Motor neuron (in vitro differentiated cells): ENCODE results near the gene PCDHA9. TPM values are rescaled to one million over a fixed set of nuclear protein-coding genes. Genes with fewer than 3 reads are reported as not detected.
A peak's percentile ranks its signal among the peaks of the same experiment; 100 is the strongest.
"Not testable (repeated sequence)": the region's sequence is repeated elsewhere in the genome, so short reads cannot be mapped to it uniquely, and the experiment has no call there.

ENCODE experiments used
- ATAC-seq, 8 experiments: fragments of 200-7000 bp; cut with Tn5 transposase; replicated peaks in 6 of 8; 2 replicates each; pipeline ENCODE4 v1.8.0; 2021; ENCODE audit warnings: mild to moderate bottlenecking in 8 of 8, moderate library complexity in 8 of 8
- H3K27ac ChIP-seq, 2 donors: fragments of 250-450 bp; sonication (Bioruptor Pico); 2 replicates each; pipeline ENCODE4 v1.9.0; 2021; ENCODE audit warnings: antibody characterized with exemption in 2 of 2, mild to moderate bottlenecking in 2 of 2, moderate library complexity in 1 of 2
- H3K4me1 ChIP-seq, 2 donors: fragments of 250-450 bp; sonication (Bioruptor Pico); replicated peaks in 1 of 2; 2 replicates each; pipeline ENCODE4 v1.6.1; 2021; ENCODE audit warnings: antibody characterized with exemption in 2 of 2, mild to moderate bottlenecking in 2 of 2, moderate library complexity in 1 of 2
- H3K4me3 ChIP-seq, 5 donors: fragments of 250-450 bp; sonication (Bioruptor Pico); 2 replicates each; pipeline ENCODE4 v1.9.0; 2021; ENCODE audit warnings: antibody characterized with exemption in 5 of 5, mild to moderate bottlenecking in 5 of 5, moderate library complexity in 4 of 5
- WGBS, 10 experiments: fragments of 450-650 bp; shearing (Covaris generic); methylation state at CpG; one replicate each; pipeline ENCODE4 v1.0.0; 2022; 5-methylcytosine and 5-hydroxymethylcytosine counted together
- in situ Hi-C, 9 experiments: fragments of 400-800 bp; cut with MboI; loops; one replicate each; pipeline ENCODE4 v1.15.0; 2021; ENCODE audit warnings: low sequenced_read_pairs in 9 of 9, low pct_unique_long_range_greater_than_20kb in 2 of 9; ENCODE audit not compliant: unreplicated experiment in 9 of 9
- total RNA-seq, 8 experiments: library from RNA; unstranded; fragments of 300-600 nt; gene quantifications; 2 replicates each; pipeline versions ENCODE4 v1.2.3 to v1.2.4, GENCODE V29; 2022

PCDHA9 gene
- total RNA-seq, 8 experiments from 2014 or later = 0.05 to 6.2 (median 0.93) TPM

DNA sequence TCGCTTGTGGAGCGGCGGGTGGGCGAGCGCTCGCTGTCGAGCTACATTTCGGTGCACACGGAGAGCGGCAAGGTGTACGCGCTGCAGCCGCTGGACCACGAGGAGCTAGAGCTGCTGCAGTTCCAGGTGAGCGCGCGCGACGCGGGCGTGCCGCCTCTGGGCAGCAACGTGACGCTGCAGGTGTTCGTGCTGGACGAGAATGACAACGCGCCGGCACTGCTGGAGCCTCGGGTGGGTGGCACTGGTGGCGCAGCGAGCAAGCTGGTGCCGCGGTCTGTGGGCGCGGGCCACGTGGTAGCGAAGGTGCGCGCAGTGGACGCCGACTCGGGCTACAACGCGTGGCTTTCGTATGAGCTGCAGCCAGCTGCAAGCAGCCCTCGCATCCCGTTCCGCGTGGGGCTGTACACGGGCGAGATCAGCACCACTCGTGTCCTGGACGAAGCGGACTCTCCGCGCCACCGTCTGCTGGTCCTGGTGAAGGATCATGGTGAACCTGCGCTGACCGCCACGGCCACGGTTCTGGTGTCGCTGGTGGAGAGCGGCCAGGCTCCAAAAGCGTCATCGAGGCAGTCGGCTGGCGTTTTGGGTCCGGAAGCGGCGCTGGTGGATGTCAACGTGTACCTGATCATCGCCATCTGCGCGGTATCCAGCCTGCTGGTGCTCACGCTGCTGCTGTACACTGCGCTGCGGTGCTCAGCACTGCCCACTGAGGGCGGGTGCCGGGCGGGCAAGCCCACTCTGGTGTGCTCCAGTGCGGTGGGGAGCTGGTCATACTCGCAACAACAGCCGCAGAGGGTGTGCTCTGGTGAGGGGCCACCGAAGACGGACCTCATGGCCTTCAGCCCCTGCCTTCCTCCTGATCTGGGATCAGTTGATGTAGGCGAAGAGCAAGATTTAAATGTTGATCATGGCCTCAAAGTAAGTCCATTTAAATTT is 5.1 kb upstream of the PCDHA9 start:
- WGBS, 10 experiments = 20 to 96% (median 85%) methylated on average over 1 to 15 of the region's 87 CpGs; no CpG with 5 or more reads in 3 of the 10 experiments
- ATAC-seq = no peak
- no peaks in the 10 kb centered on the region for H3K4me1 ChIP-seq
- H3K27ac ChIP-seq = no peak overlapping the region
- in situ Hi-C loops = no loop called here
- no peak overlapping the region for H3K4me3 ChIP-seq

DNA sequence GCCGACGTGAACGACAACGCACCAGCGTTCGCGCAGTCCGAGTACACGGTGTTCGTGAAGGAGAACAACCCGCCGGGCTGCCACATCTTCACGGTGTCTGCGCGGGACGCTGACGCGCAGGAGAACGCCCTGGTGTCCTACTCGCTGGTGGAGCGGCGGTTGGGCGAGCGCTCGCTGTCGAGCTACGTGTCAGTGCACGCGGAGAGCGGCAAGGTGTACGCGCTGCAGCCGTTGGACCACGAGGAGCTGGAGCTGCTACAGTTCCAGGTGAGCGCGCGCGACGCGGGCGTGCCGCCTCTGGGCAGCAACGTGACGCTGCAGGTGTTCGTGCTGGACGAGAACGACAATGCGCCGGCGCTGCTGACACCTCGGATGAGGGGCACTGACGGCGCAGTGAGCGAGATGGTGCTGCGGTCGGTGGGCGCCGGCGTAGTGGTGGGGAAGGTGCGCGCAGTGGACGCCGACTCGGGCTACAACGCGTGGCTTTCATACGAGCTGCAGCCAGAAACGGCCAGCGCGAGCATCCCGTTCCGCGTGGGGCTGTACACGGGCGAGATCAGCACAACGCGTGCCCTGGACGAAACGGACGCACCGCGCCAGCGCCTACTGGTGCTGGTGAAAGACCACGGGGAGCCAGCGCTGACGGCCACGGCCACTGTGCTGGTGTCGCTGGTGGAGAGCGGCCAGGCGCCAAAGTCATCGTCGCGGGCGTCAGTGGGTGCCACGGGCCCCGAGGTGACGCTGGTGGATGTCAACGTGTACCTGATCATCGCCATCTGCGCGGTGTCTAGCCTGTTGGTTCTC is 1.9 kb downstream of the PCDHA9 start:
- ATAC-seq, H3K4me1 ChIP-seq, H3K27ac ChIP-seq, H3K4me3 ChIP-seq: not testable (repeated sequence)
- 75 to 99% (median 90%) methylated on average over 1 to 32 of the region's 101 CpGs; no CpG with 5 or more reads in 3 of the 10 experiments for WGBS, 10 experiments
- in situ Hi-C loops = loop anchor here in 1 of 9 experiments (25.0 kb wide), 1 partner anchor 187 kb away; no protein-coding TSS in a partner anchor

DNA sequence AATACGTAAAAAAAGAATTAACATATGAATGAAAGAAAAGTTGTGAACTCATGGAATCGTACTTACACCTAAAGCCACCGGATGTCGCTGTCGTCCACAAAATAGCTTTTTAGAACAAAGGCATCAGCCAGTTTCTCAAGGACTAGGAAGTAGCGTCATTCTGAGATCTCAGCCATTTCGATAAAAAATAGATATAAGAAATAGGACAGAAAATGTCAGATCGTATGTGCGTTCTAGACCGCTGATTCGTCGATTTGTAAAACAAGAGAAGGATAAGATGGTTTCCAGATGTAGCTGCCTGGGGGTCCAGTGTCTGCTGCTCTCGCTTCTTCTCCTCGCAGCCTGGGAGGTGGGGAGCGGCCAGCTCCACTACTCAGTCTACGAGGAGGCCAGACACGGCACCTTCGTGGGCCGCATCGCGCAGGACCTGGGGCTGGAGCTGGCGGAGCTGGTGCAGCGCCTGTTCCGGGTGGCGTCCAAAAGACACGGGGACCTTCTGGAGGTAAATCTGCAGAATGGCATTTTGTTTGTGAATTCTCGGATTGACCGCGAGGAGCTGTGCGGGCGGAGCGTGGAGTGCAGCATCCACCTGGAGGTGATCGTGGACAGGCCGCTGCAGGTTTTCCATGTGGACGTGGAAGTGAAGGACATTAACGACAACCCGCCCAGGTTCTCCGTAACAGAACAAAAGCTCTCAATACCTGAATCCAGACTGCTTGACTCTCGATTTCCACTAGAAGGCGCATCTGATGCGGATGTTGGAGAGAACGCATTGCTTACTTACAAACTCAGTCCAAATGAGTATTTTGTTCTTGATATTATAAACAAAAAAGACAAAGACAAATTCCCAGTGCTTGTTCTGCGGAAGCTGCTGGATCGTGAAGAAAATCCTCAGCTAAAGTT is 7.8 kb downstream of the PCDHA9 start, which contains the start of gene PCDHA10:
Gene PCDHA10, plus strand, starts transcription at position 126 of the 903 bp plus-strand sequence. Its CDS starts 152 bp downstream, at position 278.
- in situ Hi-C loops = loop anchor here in 1 of 9 experiments (25.0 kb wide), 1 partner anchor 181 kb away; no protein-coding TSS in a partner anchor
- no peak within 1 kb of the TSS for H3K27ac ChIP-seq
- H3K4me3 ChIP-seq = peak within 1 kb of the TSS in 1 of 5 donors; percentile 6
- 10 to 89% (median 54%) methylated on average over 2 to 19 of the region's 44 CpGs for WGBS, 10 experiments
- H3K4me1 ChIP-seq = no peaks in the 10 kb centered on the region
- peak in 1 of 8 experiments; percentile 43 for ATAC-seq

DNA sequence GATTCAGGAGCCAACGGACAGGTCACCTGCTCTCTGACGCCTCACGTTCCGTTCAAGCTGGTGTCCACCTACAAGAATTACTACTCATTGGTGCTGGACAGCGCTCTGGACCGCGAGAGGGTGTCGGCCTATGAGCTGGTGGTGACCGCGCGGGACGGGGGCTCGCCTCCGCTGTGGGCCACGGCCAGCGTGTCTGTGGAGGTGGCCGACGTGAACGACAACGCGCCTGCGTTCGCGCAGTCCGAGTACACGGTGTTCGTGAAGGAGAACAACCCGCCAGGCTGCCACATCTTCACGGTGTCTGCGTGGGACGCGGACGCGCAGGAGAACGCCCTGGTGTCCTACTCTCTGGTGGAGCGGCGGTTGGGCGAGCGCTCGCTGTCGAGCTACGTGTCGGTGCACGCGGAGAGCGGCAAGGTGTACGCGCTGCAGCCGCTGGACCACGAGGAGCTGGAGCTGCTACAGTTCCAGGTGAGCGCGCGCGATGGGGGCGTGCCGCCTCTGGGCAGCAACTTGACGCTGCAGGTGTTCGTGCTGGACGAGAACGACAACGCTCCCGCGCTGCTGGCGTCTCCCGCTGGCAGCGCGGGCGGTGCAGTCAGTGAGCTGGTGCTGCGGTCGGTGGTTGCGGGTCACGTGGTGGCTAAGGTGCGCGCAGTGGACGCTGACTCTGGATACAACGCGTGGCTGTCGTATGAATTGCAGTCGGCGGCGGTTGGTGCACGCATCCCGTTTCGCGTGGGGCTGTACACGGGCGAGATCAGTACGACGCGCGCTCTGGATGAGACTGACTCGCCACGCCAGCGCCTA is 9.2 kb downstream of the PCDHA9 start:
- no peak overlapping the region for H3K4me3 ChIP-seq
- H3K27ac ChIP-seq = no peak overlapping the region
- H3K4me1 ChIP-seq = no peaks in the 10 kb centered on the region
- ATAC-seq = no peak
- in situ Hi-C loops = loop anchor here in 1 of 9 experiments (25.0 kb wide), 1 partner anchor 180 kb away; no protein-coding TSS in a partner anchor
- 57 to 96% (median 93%) methylated on average over 3 to 31 of the region's 94 CpGs; no CpG with 5 or more reads in 4 of the 10 experiments for WGBS, 10 experiments

DNA sequence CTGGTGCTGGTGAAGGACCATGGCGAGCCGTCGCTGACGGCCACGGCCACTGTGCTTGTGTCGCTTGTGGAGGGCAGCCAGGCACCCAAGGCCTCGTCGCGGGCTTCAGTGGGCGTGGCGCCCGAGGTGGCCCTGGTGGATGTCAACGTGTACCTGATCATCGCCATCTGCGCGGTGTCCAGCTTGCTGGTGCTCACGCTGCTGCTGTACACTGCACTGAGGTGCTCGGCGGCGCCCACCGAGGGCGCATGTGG is 9.7 kb downstream of the PCDHA9 start:
- Histone ChIP-seq H3K4me3 (no peak overlapping the region), H3K4me1 (no peaks in the 10 kb centered on the region), H3K27ac (no peak overlapping the region)
- ATAC-seq = no peak
- in situ Hi-C loops = loop anchor here in 1 of 9 experiments (25.0 kb wide), 1 partner anchor 179 kb away; no protein-coding TSS in a partner anchor
- WGBS, 10 experiments = 80 to 95% methylated on average over 1 to 11 of the region's 22 CpGs; no CpG with 5 or more reads in 8 of the 10 experiments

DNA sequence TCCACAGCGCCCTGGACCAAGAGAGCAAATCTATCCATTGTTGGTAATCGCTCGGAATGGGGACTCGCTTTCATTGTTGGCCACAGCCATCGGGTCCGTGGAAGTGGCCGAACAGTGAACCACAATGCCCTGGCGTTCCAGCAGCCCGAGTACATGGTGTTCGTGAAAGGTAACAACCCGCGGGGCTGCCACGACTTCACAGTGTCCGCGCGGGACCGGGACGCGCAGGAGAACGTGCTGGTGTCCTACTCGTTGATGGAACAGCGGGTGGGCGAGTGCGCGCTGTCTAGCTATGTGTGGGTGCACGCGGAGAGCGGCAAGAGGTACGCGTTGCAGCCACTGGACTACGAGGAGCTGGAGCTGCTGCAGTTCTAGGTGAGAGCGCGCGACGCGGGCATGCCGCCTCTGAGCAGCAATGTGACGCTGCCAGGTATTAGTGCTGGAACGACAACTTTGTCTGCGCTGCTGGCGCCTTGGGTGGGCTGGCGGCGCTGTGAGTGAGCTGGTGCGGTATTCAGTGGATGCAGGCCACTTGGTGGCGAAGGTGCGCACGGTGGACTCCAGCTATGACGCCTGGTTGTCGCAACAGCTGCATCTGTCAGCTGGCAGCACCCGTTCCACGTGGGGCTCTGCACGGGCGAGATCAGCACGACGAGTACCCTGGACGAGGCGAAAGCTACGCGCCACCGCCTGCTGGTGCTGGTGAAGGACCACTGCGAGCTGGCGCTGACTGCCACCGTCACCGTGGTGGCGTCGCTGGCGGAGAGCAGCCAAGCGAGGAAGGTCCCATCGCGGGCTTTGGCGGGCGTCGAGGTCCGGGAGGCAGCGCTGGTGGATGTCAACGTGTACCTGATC is 14.5 kb downstream of the PCDHA9 start:
- no peak for ATAC-seq
- no peak overlapping the region for H3K4me3 ChIP-seq
- in situ Hi-C loops = loop anchor here in 1 of 9 experiments (25.0 kb wide), 1 partner anchor 175 kb away; no protein-coding TSS in a partner anchor
- WGBS, 10 experiments = 5 to 100% (median 95%) methylated on average over 1 to 46 of the region's 76 CpGs
- H3K4me1 ChIP-seq = no peaks in the 10 kb centered on the region
- H3K27ac ChIP-seq = no peak overlapping the region

DNA sequence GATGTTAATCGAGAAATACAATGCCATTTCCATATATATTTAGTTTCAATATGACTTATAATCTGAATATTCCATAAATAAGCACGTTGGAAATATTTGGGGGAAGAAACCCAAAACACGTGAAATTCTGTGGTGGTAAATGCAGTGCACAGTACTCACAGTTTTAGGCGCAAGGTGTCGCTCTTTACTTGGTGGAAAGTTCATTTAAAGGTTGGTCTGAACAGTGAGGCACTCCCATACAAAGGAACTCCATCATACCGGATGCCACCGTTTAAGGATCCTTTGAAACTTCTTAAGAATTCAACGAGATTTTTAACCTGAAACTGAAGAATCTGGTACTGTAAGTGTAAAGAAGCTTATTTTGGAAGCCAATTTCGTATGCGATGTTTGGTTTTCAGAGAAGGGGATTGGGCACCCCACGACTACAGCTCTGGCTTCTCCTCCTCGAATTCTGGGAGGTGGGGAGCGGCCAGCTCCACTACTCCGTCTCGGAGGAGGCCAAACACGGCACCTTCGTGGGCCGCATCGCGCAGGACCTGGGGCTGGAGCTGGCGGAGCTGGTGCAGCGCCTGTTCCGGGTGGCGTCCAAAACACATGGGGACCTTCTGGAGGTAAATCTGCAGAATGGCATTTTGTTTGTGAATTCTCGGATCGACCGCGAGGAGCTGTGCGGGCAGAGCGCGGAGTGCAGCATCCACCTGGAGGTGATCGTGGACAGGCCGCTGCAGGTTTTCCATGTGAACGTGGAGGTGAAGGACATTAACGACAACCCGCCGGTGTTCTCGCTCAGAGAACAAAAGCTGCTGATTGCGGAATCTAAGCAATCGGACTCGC is 20.8 kb downstream of the PCDHA9 start, which contains the start of gene PCDHA11:
Gene PCDHA11, plus strand, starts transcription at position 237 of the 834 bp plus-strand sequence. Its CDS starts 147 bp downstream, at position 384.
- in situ Hi-C loops = loop anchor here in 1 of 9 experiments (25.0 kb wide), 1 partner anchor 168 kb away; no protein-coding TSS in a partner anchor
- Histone ChIP-seq H3K4me1 (no peaks in the 10 kb centered on the region), H3K27ac (peak within 1 kb of the TSS in 1 of 2 donors; percentile 85), H3K4me3 (peak within 1 kb of the TSS in 4 of 5 donors; percentile 5 to 52 (median 24))
- ATAC-seq = peak in 4 of 8 experiments; percentile 59 to 99 (median 71)
- 0 to 97% (median 48%) methylated on average over 2 to 20 of the region's 41 CpGs for WGBS, 10 experiments

DNA sequence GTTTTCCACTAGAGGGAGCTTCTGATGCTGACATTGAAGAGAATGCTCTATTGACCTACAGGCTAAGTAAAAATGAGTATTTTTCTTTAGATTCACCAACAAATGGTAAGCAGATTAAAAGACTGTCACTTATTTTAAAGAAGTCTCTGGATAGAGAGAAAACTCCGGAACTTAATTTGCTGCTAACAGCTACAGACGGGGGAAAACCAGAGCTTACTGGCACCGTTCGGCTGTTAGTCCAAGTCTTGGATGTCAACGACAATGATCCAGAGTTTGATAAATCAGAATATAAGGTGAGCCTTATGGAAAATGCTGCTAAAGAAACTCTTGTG is 21.3 kb downstream of the PCDHA9 start:
- H3K27ac ChIP-seq = peak overlapping the region in 1 of 2 donors; percentile 85
- H3K4me1 ChIP-seq = no peaks in the 10 kb centered on the region
- peak overlapping the region in 2 of 5 donors; percentile 35 to 52 for H3K4me3 ChIP-seq
- 32 to 100% (median 93%) methylated on average over 1 to 5 of the region's 5 CpGs; no CpG with 5 or more reads in 1 of the 10 experiments for WGBS, 10 experiments
- in situ Hi-C loops = loop anchor here in 1 of 9 experiments (25.0 kb wide), 1 partner anchor 168 kb away; no protein-coding TSS in a partner anchor
- no peak for ATAC-seq

DNA sequence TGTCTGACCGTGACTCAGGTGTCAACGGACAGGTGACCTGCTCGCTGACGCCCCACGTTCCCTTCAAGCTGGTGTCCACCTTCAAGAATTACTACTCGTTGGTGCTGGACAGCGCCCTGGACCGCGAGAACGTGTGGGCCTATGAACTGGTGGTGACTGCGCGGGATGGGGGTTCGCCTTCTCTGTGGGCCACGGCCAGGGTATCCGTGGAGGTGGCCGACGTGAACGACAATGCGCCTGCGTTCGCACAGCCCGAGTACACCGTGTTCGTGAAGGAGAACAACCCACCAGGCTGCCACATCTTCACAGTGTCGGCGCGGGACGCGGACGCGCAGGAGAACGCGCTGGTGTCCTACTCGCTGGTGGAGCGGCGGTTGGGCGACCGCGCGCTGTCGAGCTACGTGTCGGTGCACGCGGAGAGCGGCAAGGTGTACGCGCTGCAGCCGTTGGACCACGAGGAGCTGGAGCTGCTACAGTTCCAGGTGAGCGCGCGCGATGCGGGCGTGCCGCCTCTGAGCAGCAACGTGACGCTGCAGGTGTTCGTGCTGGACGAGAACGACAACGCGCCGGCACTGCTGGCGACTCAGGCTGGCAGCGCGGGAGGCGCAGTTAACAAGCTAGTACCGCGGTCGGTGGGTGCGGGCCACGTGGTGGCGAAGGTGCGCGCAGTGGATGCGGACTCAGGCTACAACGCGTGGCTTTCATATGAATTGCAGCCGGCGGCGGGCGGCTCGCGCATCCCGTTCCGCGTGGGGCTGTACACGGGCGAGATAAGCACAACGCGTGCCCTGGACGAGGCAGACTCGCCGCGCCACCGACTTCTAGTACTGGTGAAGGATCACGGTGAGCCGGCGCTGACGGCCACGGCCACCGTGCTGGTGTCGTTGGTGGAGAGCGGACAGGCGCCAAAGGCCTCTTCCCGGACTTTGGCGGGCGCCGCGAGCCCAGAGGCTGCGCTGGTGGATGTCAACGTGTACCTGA is 22.3 kb downstream of the PCDHA9 start:
- in situ Hi-C loops = loop anchor here in 3 of 9 experiments (5.0 to 25.0 kb wide), 3 partner anchors 167 to 174 kb away; no protein-coding TSS in a partner anchor
- Histone ChIP-seq H3K27ac (no peak overlapping the region), H3K4me3 (no peak overlapping the region), H3K4me1 (no peaks in the 10 kb centered on the region)
- ATAC-seq = no peak
- WGBS, 10 experiments = 0 to 100% (median 96%) methylated on average over 1 to 46 of the region's 114 CpGs; no CpG with 5 or more reads in 1 of the 10 experiments
